HG03060 (cell line): ENCODE measurements around the gene FOXJ3.

Experiments
- ATAC-seq: cut with Tn5 transposase; IDR thresholded peaks from one replicate; pipeline ENCODE4 v1.9.1; 2021; ENCODE audit warnings: low read depth, moderate number of reproducible peaks; ENCODE audit not compliant: unreplicated experiment

FOXJ3 gene

DNA sequence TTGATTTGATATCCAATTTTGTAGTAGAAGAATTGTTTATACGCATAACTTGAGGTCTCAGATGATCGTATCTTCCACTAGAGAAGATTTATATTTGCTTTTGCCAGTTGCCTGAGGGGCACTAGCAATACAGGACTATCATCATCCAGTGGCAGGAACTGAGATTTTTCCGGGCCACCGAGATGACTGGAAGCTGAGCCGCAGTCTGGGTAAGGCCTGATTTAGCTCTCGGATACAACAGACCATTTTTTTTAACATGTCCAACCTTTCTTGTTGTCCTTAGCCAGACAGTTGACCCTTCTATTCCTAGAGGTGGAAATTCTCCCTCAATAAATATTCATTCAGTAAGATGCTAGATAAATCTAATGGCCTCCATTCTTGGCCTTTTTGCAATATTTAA, 207.3 kb downstream of the FOXJ3 start:
- no peak for ATAC-seq
